ENCODE measurements around the gene HVCN1.

GRCh38 chr12:110600254-110600653, 88.7 kb downstream of the HVCN1 start:
- no peak for TF ChIP-seq NFRKB (IDR thresholded peaks at IDR 0.05)
- TF ChIP-seq L3MBTL2 (conservative IDR thresholded peaks at IDR 0.05): no peak
- TF ChIP-seq ARNT (IDR thresholded peaks at IDR 0.05): no peak
- no peak for TF ChIP-seq SP1 (IDR thresholded peaks at IDR 0.05)
- TF ChIP-seq LEF1 (IDR thresholded peaks at IDR 0.05; ENCODE audit: borderline replicate concordance): no peak
- TF ChIP-seq FOXK2 (IDR thresholded peaks at IDR 0.05): no peak
- TF ChIP-seq ELF4 (IDR thresholded peaks at IDR 0.05): no peak
- no peak for TF ChIP-seq FOXA1 (IDR thresholded peaks at IDR 0.05)
- TF ChIP-seq TARDBP (IDR thresholded peaks at IDR 0.05): no peak
- TF ChIP-seq BHLHE40 (IDR thresholded peaks at IDR 0.05; ENCODE audit: borderline replicate concordance): no peak
- TF ChIP-seq, protein P1, sequence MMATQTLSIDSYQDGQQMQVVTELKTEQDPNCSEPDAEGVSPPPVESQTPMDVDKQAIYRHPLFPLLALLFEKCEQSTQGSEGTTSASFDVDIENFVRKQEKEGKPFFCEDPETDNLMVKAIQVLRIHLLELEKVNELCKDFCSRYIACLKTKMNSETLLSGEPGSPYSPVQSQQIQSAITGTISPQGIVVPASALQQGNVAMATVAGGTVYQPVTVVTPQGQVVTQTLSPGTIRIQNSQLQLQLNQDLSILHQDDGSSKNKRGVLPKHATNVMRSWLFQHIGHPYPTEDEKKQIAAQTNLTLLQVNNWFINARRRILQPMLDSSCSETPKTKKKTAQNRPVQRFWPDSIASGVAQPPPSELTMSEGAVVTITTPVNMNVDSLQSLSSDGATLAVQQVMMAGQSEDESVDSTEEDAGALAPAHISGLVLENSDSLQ (IDR thresholded peaks at IDR 0.05): no peak
- no peak for TF ChIP-seq CTBP1 (IDR thresholded peaks at IDR 0.05; ENCODE audit: borderline replicate concordance)
